Measurements from ENCODE around the gene CCDC88C.

CCDC88C gene

DNA sequence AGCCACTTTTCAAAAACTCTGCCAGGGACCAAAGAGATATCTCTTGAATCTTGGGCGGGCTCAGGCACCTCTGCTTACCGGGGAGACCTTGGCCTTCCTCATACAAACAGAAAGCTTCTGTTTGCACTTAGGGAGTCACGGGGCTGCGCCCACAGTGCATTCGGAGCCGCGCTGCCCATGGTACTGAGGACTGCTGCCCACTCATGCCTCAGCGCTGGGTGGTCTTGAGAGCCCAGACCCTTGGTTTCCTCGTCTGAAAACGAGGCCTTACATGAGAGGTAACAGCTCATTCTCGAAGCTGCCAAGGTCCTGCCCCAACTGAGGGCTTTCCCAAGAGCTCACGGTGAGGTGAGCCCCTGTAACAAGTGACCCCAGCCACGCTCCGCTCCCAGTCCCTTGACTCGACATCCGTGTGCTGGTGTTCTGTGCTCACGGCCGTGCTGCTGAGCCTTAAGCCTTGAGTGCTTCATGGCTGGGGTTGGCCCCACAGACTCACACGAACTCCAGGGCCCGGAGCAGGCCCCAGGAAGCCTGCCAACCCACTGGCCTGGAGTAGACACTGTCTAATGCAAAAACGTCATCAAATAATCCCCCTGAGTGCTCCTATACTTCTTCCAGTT, 125.7 kb downstream of the CCDC88C start:
- no peak for DNase-seq (ENCODE audit: low spot score)

DNA sequence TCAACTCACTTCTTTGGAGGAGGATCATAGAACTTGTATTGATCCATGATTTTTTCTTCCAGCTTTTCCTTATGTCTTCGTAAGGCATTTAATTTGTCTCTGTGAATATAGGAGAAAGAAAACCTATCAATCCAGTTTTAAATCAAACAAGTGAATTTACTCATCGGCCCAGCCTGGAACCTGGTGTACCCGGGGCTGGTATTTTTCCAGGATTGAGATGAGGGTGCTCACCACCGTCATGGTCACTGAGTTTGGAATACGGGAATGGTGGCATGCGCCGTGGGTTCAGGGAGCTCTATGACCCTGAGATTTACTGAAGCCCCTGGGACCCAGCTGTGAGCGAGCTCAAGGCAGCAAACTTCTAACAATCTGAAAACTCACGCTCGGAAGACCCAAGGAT, 126.6 kb downstream of the CCDC88C start:
- no peak for DNase-seq (ENCODE audit: low spot score)

DNA sequence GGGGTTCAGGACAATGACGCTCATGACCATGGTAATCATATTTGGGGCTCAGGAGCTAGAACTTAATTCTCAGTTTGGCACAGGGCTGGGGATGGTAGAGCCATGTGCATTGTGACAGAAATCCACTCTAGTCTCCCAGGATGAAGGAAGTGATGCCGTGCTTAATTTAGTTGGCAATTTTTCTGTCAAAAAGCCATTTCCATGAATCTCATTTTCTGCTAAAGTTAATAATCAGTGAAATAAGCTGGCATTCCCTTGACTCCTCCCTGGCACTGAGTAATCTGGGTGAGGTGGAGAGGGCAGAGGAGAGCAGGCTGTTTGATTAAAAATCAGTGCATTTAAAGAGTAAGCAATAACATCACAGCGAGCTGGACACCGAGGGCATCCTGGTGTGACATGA, 128.2 kb downstream of the CCDC88C start:
- no peak for DNase-seq (ENCODE audit: low spot score)

DNA sequence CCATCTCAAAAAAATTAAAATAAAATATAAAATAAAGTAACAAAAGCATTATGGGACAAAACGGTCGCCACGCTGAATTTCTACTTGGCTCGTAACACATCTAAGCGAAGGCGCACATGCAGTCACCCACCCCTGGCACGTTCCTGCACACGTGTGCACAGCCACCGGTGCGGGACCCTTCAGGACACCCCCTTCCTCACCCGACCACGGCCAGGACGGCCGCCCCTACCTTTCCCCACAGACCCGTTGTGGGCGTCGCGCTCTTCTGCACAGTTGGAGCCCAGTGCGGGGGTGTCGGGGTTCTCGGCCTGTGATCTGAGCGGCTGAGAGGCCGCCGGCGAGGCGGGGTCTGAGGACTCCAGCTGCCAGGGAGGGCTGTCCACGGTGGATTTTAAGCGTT, 128.7 kb downstream of the CCDC88C start:
- no peak for DNase-seq (ENCODE audit: low spot score)

DNA sequence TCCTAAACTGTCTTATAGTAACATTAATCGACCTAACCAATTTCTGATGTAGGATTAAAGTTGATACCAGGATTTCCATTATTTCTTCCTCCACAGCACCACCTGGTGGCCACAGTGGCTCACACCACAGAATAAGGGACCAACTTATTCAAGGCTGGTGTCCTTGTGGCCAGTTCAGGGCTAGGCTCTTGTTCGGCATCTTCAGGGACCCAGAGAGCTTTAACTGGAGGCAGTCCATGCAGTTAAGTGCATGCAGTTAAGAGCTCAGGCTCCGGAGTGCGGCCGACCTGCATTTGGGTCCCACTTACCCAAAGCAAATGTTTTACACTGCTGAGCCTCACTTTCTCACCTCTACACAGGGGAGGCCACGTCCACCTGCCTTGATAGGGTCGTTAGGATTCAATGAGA, 131.1 kb downstream of the CCDC88C start:
- DNase-seq (ENCODE audit: low spot score): peak; percentile 82

DNA sequence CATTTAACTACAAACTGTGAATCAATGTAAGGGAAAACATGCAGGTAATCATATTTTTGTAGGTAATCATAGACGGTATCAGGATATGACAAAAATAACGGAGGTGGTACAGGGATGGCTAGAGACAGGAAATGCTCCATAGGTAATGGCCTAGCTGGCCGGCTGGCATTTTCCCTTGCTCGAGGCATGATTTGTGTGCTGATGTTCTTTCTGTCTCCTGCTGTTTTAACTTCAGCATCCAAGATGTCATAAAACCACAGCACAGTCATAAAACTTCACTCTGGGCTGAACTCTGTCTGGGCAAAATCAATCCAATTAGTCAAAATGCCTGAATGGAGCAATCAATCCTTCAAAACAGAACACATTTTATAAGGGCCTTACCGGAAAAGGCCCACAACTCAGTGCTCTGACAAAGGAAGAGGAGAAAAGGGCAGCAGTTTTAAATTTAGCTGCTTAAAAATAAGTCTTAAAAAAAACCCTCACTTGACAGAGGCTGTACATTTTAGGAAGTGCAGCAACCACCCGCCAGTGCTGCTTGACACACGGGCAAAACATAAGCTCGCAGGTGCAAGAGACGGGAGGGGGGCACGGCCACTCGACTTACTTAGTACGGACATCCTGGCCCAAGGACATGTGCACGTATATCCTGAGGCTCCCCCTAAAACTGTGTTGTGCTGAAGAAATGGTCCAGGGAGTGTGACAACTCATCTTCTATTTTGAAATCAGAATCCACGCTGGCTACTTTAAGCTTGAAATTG, 132.7 kb downstream of the CCDC88C start:
- DNase-seq (ENCODE audit: low spot score): no peak

DNA sequence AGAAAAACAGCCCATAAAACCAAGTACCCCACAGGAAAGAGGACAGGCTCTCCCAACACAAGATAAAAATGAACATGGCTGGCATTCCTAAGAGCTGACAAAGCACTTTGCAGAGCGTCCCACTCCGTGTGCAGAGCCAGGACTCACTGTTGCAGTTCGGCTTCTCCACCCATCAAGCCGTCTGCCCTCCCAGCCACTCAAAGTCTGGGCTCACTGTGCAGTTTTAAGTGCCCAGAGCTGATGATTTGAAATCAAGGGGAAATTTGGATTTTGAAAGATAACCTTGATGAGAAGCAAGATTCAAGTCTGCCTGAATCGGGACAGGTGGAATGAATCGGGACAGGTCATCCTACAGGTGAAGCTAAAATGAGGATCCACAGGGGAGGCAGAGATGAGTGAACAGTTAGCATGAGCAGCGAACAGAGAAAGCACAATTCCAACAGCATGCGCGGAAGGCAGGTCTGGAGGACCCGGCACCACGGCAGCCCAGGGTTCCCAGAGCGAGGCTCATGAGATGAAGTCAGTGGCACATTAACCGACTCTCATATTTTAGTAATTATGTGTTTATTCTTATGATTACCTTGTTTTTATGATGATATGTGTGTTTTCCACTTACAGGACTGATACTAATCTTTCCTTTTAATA, 133.4 kb downstream of the CCDC88C start:
- DNase-seq (ENCODE audit: low spot score): no peak

DNA sequence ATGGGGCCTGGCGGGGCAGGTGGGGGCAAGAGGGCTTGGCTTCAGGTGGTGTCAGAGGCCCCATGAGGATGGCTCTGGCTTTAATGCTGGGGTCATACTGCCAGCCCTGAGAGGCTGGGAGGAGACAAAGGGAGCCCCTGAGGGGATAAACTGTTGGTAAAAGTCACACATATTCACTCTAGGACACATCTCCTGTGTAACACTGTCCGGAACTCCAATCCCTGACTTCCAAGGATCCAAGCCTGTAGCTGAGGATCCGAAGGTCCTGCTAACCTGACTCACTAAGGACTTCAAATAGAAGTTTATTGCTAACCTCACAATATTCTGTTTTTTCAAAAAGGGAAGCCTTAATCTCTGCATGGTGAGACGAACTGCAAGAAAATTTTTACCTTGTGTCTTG, 134.0 kb downstream of the CCDC88C start:
- no peak for DNase-seq (ENCODE audit: low spot score)

DNA sequence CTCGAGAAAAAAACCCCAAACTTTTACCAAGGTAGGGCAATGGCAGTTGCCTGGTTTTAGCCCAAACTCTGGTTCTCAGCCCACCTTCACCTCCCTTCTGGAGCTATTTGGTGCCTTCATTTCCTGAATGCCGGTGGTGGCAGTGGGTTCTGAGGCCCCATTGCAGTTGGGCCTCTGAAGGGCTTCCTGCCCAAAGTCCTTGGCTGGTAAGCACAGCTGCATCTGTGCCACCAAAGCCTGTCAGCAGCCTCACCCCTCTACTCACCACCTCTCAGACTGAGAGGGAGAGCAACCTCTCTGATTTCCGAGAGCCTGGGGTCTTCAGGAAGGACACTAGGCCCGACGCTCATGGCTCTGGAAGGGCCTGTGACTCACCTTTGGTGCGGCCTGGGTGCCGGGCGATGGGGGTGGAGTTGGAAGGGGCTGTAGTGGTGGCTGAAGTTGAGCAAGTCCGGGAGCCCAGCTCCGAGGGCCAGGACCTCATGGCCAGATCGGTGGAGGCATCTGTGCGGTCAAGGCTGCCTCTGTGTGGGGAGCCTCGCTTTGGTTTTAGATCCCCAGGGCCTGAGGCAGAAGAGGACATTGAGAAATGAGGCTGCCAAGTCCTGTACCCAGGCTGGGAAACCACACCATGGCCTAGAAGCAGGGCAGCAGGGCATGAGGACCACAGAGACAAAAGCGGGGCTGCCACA, 134.5 kb downstream of the CCDC88C start:
- DNase-seq (ENCODE audit: low spot score): no peak

DNA sequence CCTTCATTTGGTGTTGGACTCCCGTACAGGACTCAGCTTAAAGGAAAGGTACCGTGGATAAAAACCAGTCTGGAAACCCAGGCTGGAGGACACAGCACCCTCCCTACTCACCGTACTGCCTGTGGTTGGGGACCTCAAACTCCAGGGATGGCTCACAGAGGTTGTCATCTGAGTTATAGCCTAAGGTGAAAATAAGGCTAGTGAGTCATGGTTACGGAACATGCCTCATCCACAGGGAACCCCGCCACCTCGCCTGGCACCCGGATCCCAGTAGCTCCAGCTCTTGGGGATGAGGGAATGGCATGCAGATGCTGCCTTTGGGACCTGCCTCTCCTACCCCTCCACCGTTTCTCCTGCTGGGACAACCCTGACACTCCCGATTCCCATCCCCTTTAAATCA, 136.3 kb downstream of the CCDC88C start:
- DNase-seq (ENCODE audit: low spot score): no peak

DNA sequence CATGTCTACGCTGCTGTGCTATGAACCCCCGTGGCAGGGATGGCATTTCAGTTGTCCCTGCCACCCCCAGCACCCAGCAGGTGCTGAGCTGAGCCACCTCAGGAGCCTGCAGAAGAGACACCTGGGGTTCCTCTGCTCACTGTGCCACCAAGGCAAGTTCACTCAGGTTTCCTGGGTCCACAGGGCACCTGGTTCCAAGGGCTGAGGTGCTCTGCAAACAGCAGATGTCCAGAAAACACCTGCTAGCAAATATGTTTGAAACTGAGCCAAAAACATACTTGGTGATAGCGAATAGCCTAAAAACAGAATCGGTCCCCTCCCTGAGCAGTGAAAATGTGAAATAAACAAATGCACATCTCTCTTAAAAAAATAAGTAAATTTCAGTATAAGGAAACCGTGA, 137.5 kb downstream of the CCDC88C start:
- no peak for DNase-seq (ENCODE audit: low spot score)

DNA sequence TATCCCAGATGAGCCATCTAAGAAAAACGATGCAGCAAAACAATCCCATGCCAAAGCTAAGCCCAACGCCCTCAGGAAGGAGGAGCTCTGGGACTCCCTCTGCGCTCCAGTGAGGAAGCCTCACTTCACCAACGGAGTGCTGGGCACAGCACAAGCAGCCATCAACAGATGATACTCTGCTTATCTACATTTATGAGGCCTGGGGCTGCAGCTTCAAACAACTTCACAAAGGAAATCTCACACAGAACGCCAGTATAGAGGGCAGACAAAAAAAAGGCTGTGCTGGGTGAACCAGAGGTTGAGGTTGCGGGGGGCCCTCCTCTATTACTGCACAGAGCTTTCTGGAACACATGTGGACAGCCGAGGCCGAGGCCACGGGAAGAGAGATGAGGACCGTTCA, 138.3 kb downstream of the CCDC88C start:
- no peak for DNase-seq (ENCODE audit: low spot score)

DNA sequence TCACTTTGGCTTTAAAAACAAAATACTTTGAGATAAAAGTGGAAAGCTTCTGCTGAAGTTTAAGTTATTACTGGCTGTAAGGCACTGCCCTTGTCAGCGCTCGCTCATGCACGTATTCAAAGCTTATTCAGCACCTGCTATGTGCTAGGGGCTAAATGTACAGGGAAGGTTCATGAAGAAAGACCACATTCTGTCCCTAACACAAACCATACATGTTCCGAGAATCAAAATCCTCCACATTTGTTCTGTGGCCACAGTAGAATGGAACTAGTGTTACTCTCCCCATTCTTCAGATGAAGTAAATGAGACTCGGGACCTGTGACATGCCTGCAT, 139.3 kb downstream of the CCDC88C start:
- no peak for DNase-seq (ENCODE audit: low spot score)

DNA sequence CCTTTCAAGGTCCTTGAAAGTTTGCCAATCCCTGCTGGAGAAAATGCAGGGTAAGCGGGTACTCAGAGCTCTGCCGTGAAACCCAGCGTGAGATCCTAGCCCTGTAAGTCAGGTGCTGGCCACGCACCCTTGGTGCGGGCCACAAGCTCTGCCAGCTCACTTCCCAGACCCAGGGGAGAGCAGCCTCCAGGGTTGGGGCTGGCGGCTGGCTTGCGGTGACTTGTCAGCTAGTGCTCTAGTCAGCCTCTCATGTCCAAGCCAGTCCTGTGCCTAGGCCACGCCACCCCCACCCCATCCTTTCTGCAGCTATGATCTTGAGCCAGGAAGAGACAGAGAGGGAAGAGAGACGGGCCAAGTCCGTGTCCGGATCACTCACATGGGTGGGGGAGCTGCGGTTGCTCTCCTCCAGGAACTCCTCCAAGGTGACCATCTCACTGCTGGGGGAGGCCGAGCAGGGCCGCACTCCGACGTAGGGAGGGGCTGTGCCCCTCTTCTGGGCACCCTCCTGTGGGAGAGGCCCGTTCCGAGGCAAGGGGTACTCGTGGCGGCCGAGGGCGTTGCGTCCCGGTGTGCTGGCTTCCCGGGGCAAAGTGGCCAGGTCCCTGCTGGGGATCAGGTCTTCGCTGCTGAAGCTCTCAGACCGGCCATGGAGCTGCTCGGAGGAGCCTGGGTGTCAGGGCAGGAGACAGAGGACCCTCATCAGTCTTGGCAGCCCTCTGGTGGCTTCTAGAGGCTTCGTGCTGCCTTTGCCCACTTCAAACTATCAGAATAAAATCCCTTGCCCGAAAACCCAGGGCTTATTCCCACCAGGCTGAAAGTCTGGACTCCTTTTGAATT, 139.9 kb downstream of the CCDC88C start:
- DNase-seq (ENCODE audit: low spot score): no peak

DNA sequence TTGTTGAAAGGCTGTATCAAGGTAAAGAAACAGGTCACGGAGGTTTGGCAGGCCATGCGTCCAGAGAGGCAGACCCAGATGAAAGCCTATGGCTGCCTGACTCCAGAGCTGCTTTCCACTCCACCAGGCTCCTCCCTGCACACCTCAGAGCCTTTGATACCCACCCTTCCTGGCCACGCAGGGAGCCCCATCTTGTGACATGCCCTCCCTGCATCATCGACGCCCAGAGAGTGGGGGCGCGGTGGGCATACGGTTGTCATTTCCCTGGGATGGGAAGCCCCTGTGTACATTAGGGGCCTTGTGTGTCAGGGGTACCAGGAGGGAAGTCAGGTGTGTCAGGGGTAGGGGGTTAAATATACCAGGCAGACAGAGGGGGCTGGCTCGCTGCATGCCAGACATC, 142.8 kb downstream of the CCDC88C start:
- DNase-seq (ENCODE audit: low spot score): no peak

DNA sequence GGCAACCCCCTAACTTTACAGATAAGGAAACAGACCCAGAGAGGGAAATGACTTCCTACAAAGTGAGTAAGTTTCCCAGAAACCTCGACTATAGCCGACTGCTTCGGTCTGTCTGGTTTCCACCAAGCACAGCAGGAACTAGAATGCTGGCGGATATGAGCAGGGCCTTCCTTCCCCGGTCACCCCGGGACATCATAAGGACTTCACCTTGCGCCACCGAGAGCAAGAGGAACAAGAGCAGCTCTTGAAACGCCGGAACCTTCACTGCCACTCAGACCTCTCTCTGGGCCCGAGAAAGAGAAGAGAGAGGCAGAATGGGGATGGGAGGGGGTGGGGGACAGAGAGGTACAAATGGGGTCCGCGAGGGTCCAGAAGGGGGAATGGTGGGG, 143.7 kb downstream of the CCDC88C start:
- DNase-seq (ENCODE audit: low spot score): no peak

DNA sequence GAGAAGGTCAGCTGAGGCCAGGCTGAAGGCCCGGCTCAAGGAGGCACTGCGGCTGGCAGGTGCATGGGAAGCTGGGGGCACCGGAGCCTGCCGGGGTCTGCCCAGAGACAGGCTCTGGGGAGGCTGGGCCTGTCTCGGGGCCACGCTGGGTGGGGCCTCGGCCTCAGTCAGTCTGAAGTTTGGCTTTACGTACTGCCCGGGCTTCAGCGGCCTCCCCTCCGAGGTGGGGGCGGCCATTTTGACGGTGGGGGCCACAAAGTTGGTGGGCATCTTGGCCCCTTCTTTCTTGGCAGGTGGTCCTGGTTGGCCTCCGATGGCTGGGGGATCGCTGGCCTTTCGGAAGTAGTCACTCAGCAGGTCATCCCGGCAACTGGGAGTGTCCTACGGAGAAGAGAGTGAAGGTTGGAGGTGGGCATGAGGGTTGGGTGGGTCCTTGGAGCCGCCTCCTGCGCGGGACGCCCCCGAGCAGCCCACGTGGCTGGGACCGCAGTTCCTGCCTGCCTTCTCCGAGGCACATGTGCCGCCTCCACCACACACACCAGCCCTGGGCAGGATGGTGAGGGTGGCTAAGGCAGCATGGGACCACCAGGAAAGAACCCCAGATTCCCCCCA, 144.2 kb downstream of the CCDC88C start:
- DNase-seq (ENCODE audit: low spot score): no peak

DNA sequence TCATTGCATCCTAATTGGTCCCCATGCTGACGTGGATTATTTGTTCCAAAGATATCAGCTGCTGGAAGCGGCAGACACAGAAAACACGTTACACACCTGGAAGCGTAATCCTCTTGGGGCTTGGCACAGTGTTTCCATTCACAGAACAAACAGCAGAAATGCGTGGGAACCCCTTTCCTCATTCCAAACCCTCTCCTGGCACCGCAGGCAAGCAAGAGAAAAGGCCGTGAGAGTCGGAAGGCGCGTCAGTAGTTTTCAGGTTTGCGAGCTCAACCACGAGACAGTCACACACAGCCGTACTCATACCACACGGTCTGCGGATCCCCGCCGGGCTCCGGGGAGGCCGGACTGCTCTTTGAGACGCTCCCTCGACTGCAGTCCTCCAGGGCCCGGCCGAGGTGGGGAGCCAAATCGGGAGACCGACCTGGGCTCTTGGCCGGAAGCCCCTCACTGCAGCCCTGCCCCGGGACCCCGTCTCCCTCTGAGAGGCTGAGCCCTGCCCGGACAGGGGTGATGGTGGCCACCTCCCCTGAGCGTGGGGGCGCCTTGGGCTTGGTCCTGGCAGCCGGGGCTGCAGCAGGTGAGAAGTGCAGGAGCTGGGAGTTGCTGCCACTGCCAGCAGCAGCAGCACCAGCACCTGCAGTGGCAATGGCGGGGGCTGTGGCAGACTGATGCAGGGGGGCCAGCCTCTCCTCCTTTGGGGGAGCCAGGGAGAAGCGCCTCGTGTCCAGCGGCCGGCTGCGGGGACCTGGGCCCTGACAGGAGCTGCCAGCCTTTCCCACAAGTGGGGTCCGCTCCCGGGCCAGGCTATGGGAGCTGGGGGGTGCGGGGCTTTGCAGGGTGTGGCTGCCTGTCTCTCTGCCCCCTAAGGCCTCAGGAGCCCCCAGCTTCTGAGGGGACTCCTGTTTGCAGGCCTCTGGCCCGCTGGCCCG, 145.0 kb downstream of the CCDC88C start:
- DNase-seq (ENCODE audit: low spot score): no peak

DNA sequence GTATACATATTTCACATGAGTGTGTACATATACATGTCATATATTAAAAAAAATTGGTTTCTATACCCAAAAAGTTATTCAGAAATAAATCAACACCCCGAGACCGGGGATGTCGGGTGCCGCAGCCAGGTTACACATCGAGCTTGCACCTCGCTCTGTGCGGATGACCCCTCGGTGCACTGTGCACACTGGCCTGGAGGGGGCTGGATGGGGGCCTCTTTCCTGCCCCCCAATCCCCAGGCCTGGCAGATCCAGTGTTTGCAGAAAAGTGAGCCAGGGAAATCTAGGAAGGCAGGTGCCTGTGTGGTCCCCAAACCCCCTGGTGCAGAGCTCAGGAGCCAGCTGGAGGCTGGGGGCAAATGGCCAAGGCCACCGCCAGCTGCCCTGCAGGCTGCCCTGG, 146.0 kb downstream of the CCDC88C start:
- no peak for DNase-seq (ENCODE audit: low spot score)

DNA sequence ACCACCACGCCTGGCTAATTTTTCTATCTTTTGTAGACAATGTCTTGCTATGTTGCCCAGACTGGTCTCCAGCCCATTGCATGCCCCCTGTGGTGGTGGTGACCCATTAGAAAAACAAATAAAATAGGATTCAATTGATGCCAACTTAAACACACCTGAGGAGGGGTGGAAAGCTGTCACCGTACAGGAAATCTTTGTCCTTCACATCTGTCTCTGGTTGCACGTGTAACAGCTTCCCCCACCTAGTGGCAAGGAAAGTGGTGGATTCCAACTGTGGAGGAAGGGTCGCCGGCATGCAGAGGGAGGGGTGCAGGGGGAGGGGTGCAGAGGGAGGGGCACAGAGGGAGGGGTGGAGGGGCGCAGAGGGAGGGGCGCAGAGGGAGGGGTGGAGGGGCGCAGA, 147.0 kb downstream of the CCDC88C start:
- no peak for DNase-seq (ENCODE audit: low spot score)

DNA sequence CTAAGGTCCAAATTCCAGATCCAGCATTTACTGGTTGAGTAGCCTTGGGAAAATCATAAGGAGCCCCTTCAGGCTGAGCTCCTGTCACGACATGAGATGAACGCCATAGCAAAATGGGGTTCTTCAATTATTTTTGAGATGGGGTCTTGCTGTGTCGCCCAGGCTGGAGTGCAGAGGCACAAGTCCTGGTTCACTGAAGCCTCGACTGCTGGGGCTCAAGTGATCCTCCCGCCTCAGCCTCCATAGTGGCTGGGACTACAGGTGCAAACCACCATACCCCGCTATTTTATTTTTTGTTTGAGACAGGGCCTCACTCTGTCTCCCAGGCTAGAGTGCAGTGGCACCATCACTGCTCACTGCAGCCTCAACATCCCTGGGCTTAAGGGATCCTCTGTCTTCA, 147.4 kb downstream of the CCDC88C start:
- no peak for DNase-seq (ENCODE audit: low spot score)
